ENCODE data around the gene IDH3B.

IDH3B gene

GRCh38 chr20:2640260-2640659, 23.8 kb downstream of the IDH3B start:
- H3K27me3 ChIP-seq (ENCODE audit: control insufficient read depth, insufficient read depth, low read length) = no peaks in the 10 kb centered on the region; the same call in 1 of the 2 replicates
- H3K4me3 ChIP-seq (ENCODE audit: low read depth, low read length) = no peak overlapping the region
- no peaks in the 10 kb centered on the region for H3K9me3 ChIP-seq (ENCODE audit: control insufficient read depth, insufficient read depth, low read length)
- no peaks in the 10 kb centered on the region for H3K4me1 ChIP-seq (ENCODE audit: control insufficient read depth, insufficient read depth, low read length)
- no peak overlapping the region for H3K27ac ChIP-seq (ENCODE audit: low read depth, low read length)
- no peaks in the 10 kb centered on the region for H3K36me3 ChIP-seq (ENCODE audit: control insufficient read depth, insufficient read depth, low read length)
- no peak overlapping the region for H3K9ac ChIP-seq (ENCODE audit: low read depth, low read length)

- H3K4me3 ChIP-seq (ENCODE audit: low read depth, low read length) = no peak overlapping the region
- H3K27ac ChIP-seq (ENCODE audit: low read depth, low read length) = no peak overlapping the region
- no peaks in the 10 kb centered on the region for H3K4me1 ChIP-seq (ENCODE audit: control insufficient read depth, insufficient read depth, low read length)
- no peaks in the 10 kb centered on the region for H3K9me3 ChIP-seq (ENCODE audit: control insufficient read depth, insufficient read depth, low read length)
- H3K9ac ChIP-seq (ENCODE audit: low read depth, low read length) = no peak overlapping the region
- H3K27me3 ChIP-seq (ENCODE audit: control insufficient read depth, insufficient read depth, low read length) = no peaks in the 10 kb centered on the region; the same call in 1 of the 2 replicates
- no peaks in the 10 kb centered on the region for H3K36me3 ChIP-seq (ENCODE audit: control insufficient read depth, insufficient read depth, low read length)
Observed at GRCh38 chr20:2637246-2637645, 26.8 kb downstream of the IDH3B start.

GRCh38 chr20:2633381-2633780, 30.6 kb downstream of the IDH3B start:
- H3K4me3 ChIP-seq (ENCODE audit: low read depth, low read length) = no peak overlapping the region
- no peak overlapping the region for H3K9ac ChIP-seq (ENCODE audit: low read depth, low read length)
- no peaks in the 10 kb centered on the region for H3K36me3 ChIP-seq (ENCODE audit: control insufficient read depth, insufficient read depth, low read length)
- no peaks in the 10 kb centered on the region; the same call in 1 of the 2 replicates for H3K27me3 ChIP-seq (ENCODE audit: control insufficient read depth, insufficient read depth, low read length)
- no peaks in the 10 kb centered on the region for H3K9me3 ChIP-seq (ENCODE audit: control insufficient read depth, insufficient read depth, low read length)
- H3K4me1 ChIP-seq (ENCODE audit: control insufficient read depth, insufficient read depth, low read length) = no peaks in the 10 kb centered on the region
- H3K27ac ChIP-seq (ENCODE audit: low read depth, low read length) = no peak overlapping the region

GRCh38 chr20:2631228-2631627, 32.8 kb downstream of the IDH3B start:
- no peak overlapping the region for H3K4me3 ChIP-seq (ENCODE audit: low read depth, low read length)
- H3K36me3 ChIP-seq (ENCODE audit: control insufficient read depth, insufficient read depth, low read length) = no peaks in the 10 kb centered on the region
- H3K27ac ChIP-seq (ENCODE audit: low read depth, low read length) = no peak overlapping the region
- no peak overlapping the region for H3K9ac ChIP-seq (ENCODE audit: low read depth, low read length)
- H3K9me3 ChIP-seq (ENCODE audit: control insufficient read depth, insufficient read depth, low read length) = no peaks in the 10 kb centered on the region
- no peaks in the 10 kb centered on the region for H3K4me1 ChIP-seq (ENCODE audit: control insufficient read depth, insufficient read depth, low read length)
- H3K27me3 ChIP-seq (ENCODE audit: control insufficient read depth, insufficient read depth, low read length) = no peaks in the 10 kb centered on the region; the same call in 1 of the 2 replicates

- Histone ChIP-seq H3K36me3 (ENCODE audit: control insufficient read depth, insufficient read depth, low read length) (no peaks in the 10 kb centered on the region), H3K4me1 (ENCODE audit: control insufficient read depth, insufficient read depth, low read length) (no peaks in the 10 kb centered on the region), H3K4me3 (ENCODE audit: low read depth, low read length) (no peak overlapping the region), H3K27me3 (ENCODE audit: control insufficient read depth, insufficient read depth, low read length) (no peaks in the 10 kb centered on the region), H3K9ac (ENCODE audit: low read depth, low read length) (no peak overlapping the region), H3K27ac (ENCODE audit: low read depth, low read length) (no peak overlapping the region), H3K9me3 (ENCODE audit: control insufficient read depth, insufficient read depth, low read length) (no peaks in the 10 kb centered on the region)
Observed at GRCh38 chr20:2626853-2627541, 37.0 kb downstream of the IDH3B start.

GRCh38 chr20:2625062-2625461, 39.0 kb downstream of the IDH3B start:
- Histone ChIP-seq H3K27me3 (ENCODE audit: control insufficient read depth, insufficient read depth, low read length) (no peaks in the 10 kb centered on the region), H3K9ac (ENCODE audit: low read depth, low read length) (no peak overlapping the region), H3K9me3 (ENCODE audit: control insufficient read depth, insufficient read depth, low read length) (no peaks in the 10 kb centered on the region), H3K4me1 (ENCODE audit: control insufficient read depth, insufficient read depth, low read length) (no peaks in the 10 kb centered on the region), H3K27ac (ENCODE audit: low read depth, low read length) (no peak overlapping the region), H3K36me3 (ENCODE audit: control insufficient read depth, insufficient read depth, low read length) (no peaks in the 10 kb centered on the region), H3K4me3 (ENCODE audit: low read depth, low read length) (no peak overlapping the region)

GRCh38 chr20:2624190-2624589, 39.8 kb downstream of the IDH3B start:
- Histone ChIP-seq H3K9me3 (ENCODE audit: control insufficient read depth, insufficient read depth, low read length) (no peaks in the 10 kb centered on the region), H3K4me3 (ENCODE audit: low read depth, low read length) (no peak overlapping the region), H3K27ac (ENCODE audit: low read depth, low read length) (no peak overlapping the region), H3K9ac (ENCODE audit: low read depth, low read length) (no peak overlapping the region), H3K27me3 (ENCODE audit: control insufficient read depth, insufficient read depth, low read length) (no peaks in the 10 kb centered on the region), H3K36me3 (ENCODE audit: control insufficient read depth, insufficient read depth, low read length) (no peaks in the 10 kb centered on the region), H3K4me1 (ENCODE audit: control insufficient read depth, insufficient read depth, low read length) (no peaks in the 10 kb centered on the region)

GRCh38 chr20:2619961-2620595, 43.9 kb downstream of the IDH3B start:
- Histone ChIP-seq H3K27me3 (ENCODE audit: control insufficient read depth, insufficient read depth, low read length) (no peaks in the 10 kb centered on the region), H3K4me3 (ENCODE audit: low read depth, low read length) (no peak overlapping the region), H3K9ac (ENCODE audit: low read depth, low read length) (no peak overlapping the region)

GRCh38 chr20:2619337-2619736, 44.7 kb downstream of the IDH3B start:
- Histone ChIP-seq H3K36me3 (ENCODE audit: control insufficient read depth, insufficient read depth, low read length) (no peaks in the 10 kb centered on the region), H3K4me1 (ENCODE audit: control insufficient read depth, insufficient read depth, low read length) (no peaks in the 10 kb centered on the region), H3K27ac (ENCODE audit: low read depth, low read length) (no peak overlapping the region), H3K9me3 (ENCODE audit: control insufficient read depth, insufficient read depth, low read length) (no peaks in the 10 kb centered on the region), H3K27me3 (ENCODE audit: control insufficient read depth, insufficient read depth, low read length) (no peaks in the 10 kb centered on the region), H3K4me3 (ENCODE audit: low read depth, low read length) (no peak overlapping the region), H3K9ac (ENCODE audit: low read depth, low read length) (no peak overlapping the region)

More at GRCh38 chr20:2619961-2620595, 43.9 kb downstream of the IDH3B start:
- no peaks in the 10 kb centered on the region for H3K36me3 ChIP-seq (ENCODE audit: control insufficient read depth, insufficient read depth, low read length)
- no peaks in the 10 kb centered on the region for H3K4me1 ChIP-seq (ENCODE audit: control insufficient read depth, insufficient read depth, low read length)
- no peak overlapping the region for H3K27ac ChIP-seq (ENCODE audit: low read depth, low read length)
- H3K9me3 ChIP-seq (ENCODE audit: control insufficient read depth, insufficient read depth, low read length) = no peaks in the 10 kb centered on the region

- Histone ChIP-seq H3K27me3 (ENCODE audit: control insufficient read depth, insufficient read depth, low read length) (no peaks in the 10 kb centered on the region), H3K4me3 (ENCODE audit: low read depth, low read length) (no peak overlapping the region), H3K9me3 (ENCODE audit: control insufficient read depth, insufficient read depth, low read length) (no peaks in the 10 kb centered on the region), H3K27ac (ENCODE audit: low read depth, low read length) (no peak overlapping the region), H3K36me3 (ENCODE audit: control insufficient read depth, insufficient read depth, low read length) (no peaks in the 10 kb centered on the region), H3K9ac (ENCODE audit: low read depth, low read length) (no peak overlapping the region), H3K4me1 (ENCODE audit: control insufficient read depth, insufficient read depth, low read length) (no peaks in the 10 kb centered on the region)
Observed at GRCh38 chr20:2618815-2619214, 45.2 kb downstream of the IDH3B start.

GRCh38 chr20:2617099-2617714, 46.8 kb downstream of the IDH3B start:
- Histone ChIP-seq H3K9me3 (ENCODE audit: control insufficient read depth, insufficient read depth, low read length) (no peaks in the 10 kb centered on the region), H3K4me3 (ENCODE audit: low read depth, low read length) (no peak overlapping the region), H3K9ac (ENCODE audit: low read depth, low read length) (no peak overlapping the region), H3K27me3 (ENCODE audit: control insufficient read depth, insufficient read depth, low read length) (no peaks in the 10 kb centered on the region), H3K27ac (ENCODE audit: low read depth, low read length) (no peak overlapping the region), H3K36me3 (ENCODE audit: control insufficient read depth, insufficient read depth, low read length) (no peaks in the 10 kb centered on the region), H3K4me1 (ENCODE audit: control insufficient read depth, insufficient read depth, low read length) (no peaks in the 10 kb centered on the region)
